ENCODE measurements around the gene IL11. TPM values are rescaled to one million over a fixed set of nuclear protein-coding genes. Genes with fewer than 3 reads are reported as not detected.

IL11 gene
- total RNA-seq, 2 donors from 2014 or later, result 0.31 to 0.46 TPM

GRCh38 chr19:55314396-55314795 is 55.9 kb downstream of the IL11 start:
- no peak for ATAC-seq
- intact Hi-C loops (cut with DNase I, micrococcal nuclease), result no loop called here
- no peak for DNase-seq

Other genes with a start within 250 kb of the IL11 start
- under 1 TPM; 0.40 to 0.70 TPM for gene TNNT1, start 221.3 kb downstream of the IL11 start, total RNA-seq
- gene TNNI3, start 212.7 kb downstream of the IL11 start, total RNA-seq, result 1 to 10 TPM in 1 of 2 donors, not detected in 1; 1.1 TPM
- gene DNAAF3, start 203.8 kb downstream of the IL11 start, total RNA-seq, result 1 to 10 TPM in 1 of 2 donors, under 1 TPM in 1; 0.79 to 2.6 TPM
- gene SYT5, start 190.2 kb downstream of the IL11 start, total RNA-seq, result 1 to 10 TPM in 1 of 2 donors, under 1 TPM in 1; 0.64 to 1.9 TPM
- gene PTPRH, start 161.0 kb downstream of the IL11 start, total RNA-seq, result 100 to 1,000 TPM in 1 of 2 donors, 10 to 100 TPM in 1; 95.7 to 104 TPM
- gene TMEM86B, start 141.7 kb downstream of the IL11 start, total RNA-seq, result 1 to 10 TPM; 2.2 to 2.9 TPM
- 10 to 100 TPM; 56.6 to 59.5 TPM for gene PPP6R1, start 111.4 kb downstream of the IL11 start, total RNA-seq
- gene HSPBP1, start 90.4 kb downstream of the IL11 start, total RNA-seq, result 10 to 100 TPM; 28.4 to 35.2 TPM
- 1 to 10 TPM in 1 of 2 donors, under 1 TPM in 1; 0.95 to 1.3 TPM for gene BRSK1, start 86.5 kb downstream of the IL11 start, total RNA-seq
- 10 to 100 TPM; 50.2 to 54.6 TPM for gene TMEM150B, start 45.1 kb downstream of the IL11 start, total RNA-seq
- gene KMT5C, start 30.6 kb downstream of the IL11 start, total RNA-seq, result 10 to 100 TPM; 19.0 to 20.7 TPM
- gene COX6B2, start 15.7 kb downstream of the IL11 start, total RNA-seq, result 10 to 100 TPM; 23.0 to 27.6 TPM
- gene GARIN5B, start 7.2 kb downstream of the IL11 start, total RNA-seq, result not detected
- not detected for gene TMEM190, start 6.4 kb upstream of the IL11 start, total RNA-seq
- gene TMEM238, start 13.8 kb upstream of the IL11 start, total RNA-seq, result 10 to 100 TPM; 83.4 to 89.4 TPM
- gene RPL28, start 15.5 kb upstream of the IL11 start, total RNA-seq, result 1,000 to 10,000 TPM; 1,151 to 1,179 TPM
- 10 to 100 TPM; 20.9 to 33.7 TPM for gene UBE2S, start 37.3 kb upstream of the IL11 start, total RNA-seq
- not detected for gene SHISA7, start 72.8 kb upstream of the IL11 start, total RNA-seq
- 100 to 1,000 TPM in 1 of 2 donors, 10 to 100 TPM in 1; 63.5 to 115 TPM for gene ISOC2, start 91.2 kb upstream of the IL11 start, total RNA-seq
- not detected for gene C19orf85, start 94.3 kb upstream of the IL11 start, total RNA-seq
- gene ZNF628, start 106.2 kb upstream of the IL11 start, total RNA-seq, result 10 to 100 TPM in 1 of 2 donors, 1 to 10 TPM in 1; 8.0 to 10.3 TPM
- 1 to 10 TPM; 4.0 to 4.8 TPM for gene NAT14, start 114.7 kb upstream of the IL11 start, total RNA-seq
- gene SSC5D, start 118.0 kb upstream of the IL11 start, total RNA-seq, result 1 to 10 TPM; 2.6 to 5.8 TPM
- not detected for gene SBK2, start 166.7 kb upstream of the IL11 start, total RNA-seq
- gene SBK3, start 175.1 kb upstream of the IL11 start, total RNA-seq, result not detected
- 1 to 10 TPM; 5.3 to 7.3 TPM for gene ZNF579, start 210.4 kb upstream of the IL11 start, total RNA-seq
- gene FIZ1, start 229.1 kb upstream of the IL11 start, total RNA-seq, result 10 to 100 TPM; 14.7 to 15.5 TPM
- gene ZNF524, start 229.8 kb upstream of the IL11 start, total RNA-seq, result 10 to 100 TPM; 26.6 to 36.4 TPM
- 10 to 100 TPM; 13.0 to 13.6 TPM for gene ZNF865, start 235.2 kb upstream of the IL11 start, total RNA-seq

Measured in left colon (tissue), 2 donors.